Measurements from ENCODE around the gene ACKR1.

The ACKR1 gene

GRCh38 chr1:159190441-159190840 lies 14.2 kb upstream of the ACKR1 start:
- no peaks in the 10 kb centered on the region for H3K79me2 ChIP-seq (ENCODE audit: insufficient read depth, low read length)
- no peak overlapping the region for H2AFZ ChIP-seq (ENCODE audit: low read length)
- no peak overlapping the region for H3K4me2 ChIP-seq (ENCODE audit: low read length)
- H3K9ac ChIP-seq (ENCODE audit: low read length), result no peak overlapping the region
- H3K27me3 ChIP-seq (ENCODE audit: insufficient read depth, low read length), result no peaks in the 10 kb centered on the region
- H3K27ac ChIP-seq (ENCODE audit: low read depth, low read length, poor library complexity, severe bottlenecking), result no peak overlapping the region
- no peaks in the 10 kb centered on the region for H3K4me1 ChIP-seq (ENCODE audit: insufficient read depth, low read length, severe bottlenecking)
- no peak for TF ChIP-seq CTCF (IDR thresholded peaks at IDR 0.05; ENCODE audit: low read length)
- no peak for TF ChIP-seq EZH2 (IDR thresholded peaks at IDR 0.05; ENCODE audit: borderline replicate concordance, low read length)
- no peaks in the 10 kb centered on the region for H3F3A ChIP-seq (ENCODE audit: insufficient read depth, low read length)
- no peaks in the 10 kb centered on the region for H3K9me2 ChIP-seq (ENCODE audit: low read depth, low read length)
- no peaks in the 10 kb centered on the region for H3K9me3 ChIP-seq (ENCODE audit: low read length)
- H4K20me1 ChIP-seq (ENCODE audit: insufficient read depth, low read length), result no peaks in the 10 kb centered on the region
- H3K36me3 ChIP-seq (ENCODE audit: insufficient read depth, low read length), result no peaks in the 10 kb centered on the region
- H3K4me3 ChIP-seq (ENCODE audit: low read depth, low read length, poor library complexity, severe bottlenecking), result no peak overlapping the region

- H3K27me3 ChIP-seq (ENCODE audit: insufficient read depth, low read length), result no peaks in the 10 kb centered on the region
Observed at GRCh38 chr1:159196543-159196942, 8.1 kb upstream of the ACKR1 start.

GRCh38 chr1:159197561-159198557 lies 6.8 kb upstream of the ACKR1 start:
- no peaks in the 10 kb centered on the region for H3K79me2 ChIP-seq (ENCODE audit: insufficient read depth, low read length)
- H3K4me1 ChIP-seq (ENCODE audit: insufficient read depth, low read length, severe bottlenecking), result no peaks in the 10 kb centered on the region
- H3K36me3 ChIP-seq (ENCODE audit: insufficient read depth, low read length), result no peaks in the 10 kb centered on the region
- TF ChIP-seq EZH2 (IDR thresholded peaks at IDR 0.05; ENCODE audit: borderline replicate concordance, low read length) (no peak), CTCF (IDR thresholded peaks at IDR 0.05; ENCODE audit: low read length) (peak; percentile 75)
- no peak overlapping the region for H3K27ac ChIP-seq (ENCODE audit: low read depth, low read length, poor library complexity, severe bottlenecking)
- no peaks in the 10 kb centered on the region for H3F3A ChIP-seq (ENCODE audit: insufficient read depth, low read length)
- H2AFZ ChIP-seq (ENCODE audit: low read length), result no peak overlapping the region
- no peaks in the 10 kb centered on the region for H3K9me3 ChIP-seq (ENCODE audit: low read length)
- H3K4me3 ChIP-seq (ENCODE audit: low read depth, low read length, poor library complexity, severe bottlenecking), result no peak overlapping the region
- H3K9ac ChIP-seq (ENCODE audit: low read length), result no peak overlapping the region
- no peaks in the 10 kb centered on the region for H3K9me2 ChIP-seq (ENCODE audit: low read depth, low read length)
- H4K20me1 ChIP-seq (ENCODE audit: insufficient read depth, low read length), result no peaks in the 10 kb centered on the region
- H3K27me3 ChIP-seq (ENCODE audit: insufficient read depth, low read length), result no peaks in the 10 kb centered on the region
- H3K4me2 ChIP-seq (ENCODE audit: low read length), result no peak overlapping the region

More at GRCh38 chr1:159196543-159196942, 8.1 kb upstream of the ACKR1 start:
- Histone ChIP-seq H3K9me3 (ENCODE audit: low read length) (no peaks in the 10 kb centered on the region), H3K9ac (ENCODE audit: low read length) (no peak overlapping the region), H3K4me2 (ENCODE audit: low read length) (no peak overlapping the region), H3K4me1 (ENCODE audit: insufficient read depth, low read length, severe bottlenecking) (no peaks in the 10 kb centered on the region), H4K20me1 (ENCODE audit: insufficient read depth, low read length) (no peaks in the 10 kb centered on the region), H2AFZ (ENCODE audit: low read length) (no peak overlapping the region), H3K36me3 (ENCODE audit: insufficient read depth, low read length) (no peaks in the 10 kb centered on the region), H3K4me3 (ENCODE audit: low read depth, low read length, poor library complexity, severe bottlenecking) (no peak overlapping the region), H3K27ac (ENCODE audit: low read depth, low read length, poor library complexity, severe bottlenecking) (no peak overlapping the region), H3K79me2 (ENCODE audit: insufficient read depth, low read length) (no peaks in the 10 kb centered on the region), H3F3A (ENCODE audit: insufficient read depth, low read length) (no peaks in the 10 kb centered on the region), H3K9me2 (ENCODE audit: low read depth, low read length) (no peaks in the 10 kb centered on the region)
- no peak for TF ChIP-seq EZH2 (IDR thresholded peaks at IDR 0.05; ENCODE audit: borderline replicate concordance, low read length)
- peak; percentile 21; the same call in 1 of the 2 replicates for TF ChIP-seq CTCF (IDR thresholded peaks at IDR 0.05; ENCODE audit: low read length)

All from OCI-LY1 (cell line).